GM18519 (cell line): Measurements from ENCODE around the gene FNIP2.
"Not testable (repeated sequence)": the region's sequence is repeated elsewhere in the genome, so short reads cannot be mapped to it uniquely, and the experiment has no call there.

Experiments
- ATAC-seq: cut with Tn5 transposase; IDR thresholded peaks from one replicate; pipeline ENCODE4 v1.9.1; 2021; ENCODE audit warnings: mild to moderate bottlenecking, moderate library complexity; ENCODE audit not compliant: unreplicated experiment, low FRiP score

The FNIP2 gene

GRCh38 chr4:158945529-158946108, 176.8 kb downstream of the FNIP2 start:
- no peak for ATAC-seq

- no peak for ATAC-seq
These were observed 178.0 kb downstream of the FNIP2 start for GRCh38 chr4:158946825-158947224.

GRCh38 chr4:158948071-158948470, 179.2 kb downstream of the FNIP2 start:
- ATAC-seq: no peak

GRCh38 chr4:158949099-158949498, 180.3 kb downstream of the FNIP2 start:
- ATAC-seq: no peak

- not testable (repeated sequence) for ATAC-seq
These were observed 183.5 kb downstream of the FNIP2 start for GRCh38 chr4:158952221-158952774.

GRCh38 chr4:158956345-158956744, 187.5 kb downstream of the FNIP2 start:
- not testable (repeated sequence) for ATAC-seq

- not testable (repeated sequence) for ATAC-seq
These were observed 188.1 kb downstream of the FNIP2 start for GRCh38 chr4:158956918-158957317.
